ENCODE results near the gene CMTM3. TPM values are rescaled to one million over a fixed set of nuclear protein-coding genes. Genes with fewer than 3 reads are reported as not detected.
A peak's percentile ranks its signal among the peaks of the same experiment; 100 is the strongest.

CMTM3 gene
- total RNA-seq, 1 experiment from 2014 or later, result 12.8 TPM

DNA sequence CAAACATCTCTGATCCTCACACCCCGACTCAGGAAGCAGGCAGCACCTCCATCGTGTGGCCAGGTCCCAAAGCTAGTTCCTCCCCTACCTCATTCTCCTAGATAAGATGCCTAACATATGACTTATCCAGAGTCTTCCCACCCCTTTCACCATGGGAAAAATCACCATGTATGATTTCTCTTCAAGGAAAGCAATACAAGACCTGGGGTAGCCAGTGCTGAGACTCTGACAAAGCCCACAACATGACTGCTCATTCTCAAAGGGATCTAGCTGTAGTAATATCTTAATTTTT, 46.9 kb downstream of the CMTM3 start:
- ATAC-seq, result no peak; the same call in 1 of the 2 replicates
- Histone ChIP-seq H3K9ac (ENCODE audit: low read length) (no peak overlapping the region), H3K4me2 (ENCODE audit: low read length) (peak overlapping the region; percentile 36; the same call in 1 of the 2 replicates), H3K9me3 (ENCODE audit: control insufficient read depth in 1 of 2, insufficient read depth in 1 of 2, low read depth in 1 of 2, low read length in 2 of 2) (no peaks in the 10 kb centered on the region), H3K27ac (ENCODE audit: low read depth, low read length) (no peak overlapping the region), H4K20me1 (ENCODE audit: insufficient read depth) (no peaks in the 10 kb centered on the region), H2AFZ (ENCODE audit: low read depth, low read length, poor library complexity, severe bottlenecking) (no peak overlapping the region), H3K4me3 (replicated peaks in 1 of 2; ENCODE audit: low read depth in 1 of 2, low read length in 2 of 2) (no peak overlapping the region), H3K27me3 (ENCODE audit: insufficient read depth, low read length) (no peaks in the 10 kb centered on the region), H3K36me3 (ENCODE audit: control insufficient read depth in 1 of 2, insufficient read depth in 2 of 2, low read length in 2 of 2) (no peaks in the 10 kb centered on the region), H3K9me2 (ENCODE audit: insufficient read depth) (no peaks in the 10 kb centered on the region), H3K79me2 (ENCODE audit: insufficient read depth, low read length) (peaks cover 37% of the 10 kb centered on the region), H3K4me1 (ENCODE audit: control insufficient read depth in 1 of 2, insufficient read depth in 2 of 2, low read length in 2 of 2) (peaks cover 0 to 8% of the 10 kb centered on the region in 2 experiments; a peak in 3 of 4 replicates)
- no peak for TF ChIP-seq POLR2AphosphoS5 (IDR thresholded peaks at IDR 0.05; ENCODE audit: low read depth, low read length)
- TF ChIP-seq, protein P1, sequence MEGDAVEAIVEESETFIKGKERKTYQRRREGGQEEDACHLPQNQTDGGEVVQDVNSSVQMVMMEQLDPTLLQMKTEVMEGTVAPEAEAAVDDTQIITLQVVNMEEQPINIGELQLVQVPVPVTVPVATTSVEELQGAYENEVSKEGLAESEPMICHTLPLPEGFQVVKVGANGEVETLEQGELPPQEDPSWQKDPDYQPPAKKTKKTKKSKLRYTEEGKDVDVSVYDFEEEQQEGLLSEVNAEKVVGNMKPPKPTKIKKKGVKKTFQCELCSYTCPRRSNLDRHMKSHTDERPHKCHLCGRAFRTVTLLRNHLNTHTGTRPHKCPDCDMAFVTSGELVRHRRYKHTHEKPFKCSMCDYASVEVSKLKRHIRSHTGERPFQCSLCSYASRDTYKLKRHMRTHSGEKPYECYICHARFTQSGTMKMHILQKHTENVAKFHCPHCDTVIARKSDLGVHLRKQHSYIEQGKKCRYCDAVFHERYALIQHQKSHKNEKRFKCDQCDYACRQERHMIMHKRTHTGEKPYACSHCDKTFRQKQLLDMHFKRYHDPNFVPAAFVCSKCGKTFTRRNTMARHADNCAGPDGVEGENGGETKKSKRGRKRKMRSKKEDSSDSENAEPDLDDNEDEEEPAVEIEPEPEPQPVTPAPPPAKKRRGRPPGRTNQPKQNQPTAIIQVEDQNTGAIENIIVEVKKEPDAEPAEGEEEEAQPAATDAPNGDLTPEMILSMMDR (IDR thresholded peaks at IDR 0.05 in 2 of 3, conservative IDR thresholded peaks at IDR 0.05 in 1 of 3; ENCODE audit: borderline replicate concordance in 1 of 3, insufficient read depth in 1 of 3, low read depth in 2 of 3, low read length in 2 of 3), result no peak
- ChIA-PET CTCF (interaction anchor here (1.0 to 2.2 kb wide), 21 partner anchors 8 to 221 kb away, joined by 3 to 40 read pairs (median 5); partner anchors contain the start of genes CMTM4 and NAE1), RAD21 (ENCODE audit: low non-redundant PET in 1 of 2, low total read pairs in 2 of 2, uncharacterized antibody in 2 of 2, unreplicated experiment in 2 of 2) (no interaction called here), POLR2A (no interaction called here)
- intact Hi-C loops (cut with micrococcal nuclease), result no loop called here
- no peak for DNase-seq (ENCODE audit: low read depth, low spot score)
- no TSS peak for BruUV-seq (replicated peaks)

DNA sequence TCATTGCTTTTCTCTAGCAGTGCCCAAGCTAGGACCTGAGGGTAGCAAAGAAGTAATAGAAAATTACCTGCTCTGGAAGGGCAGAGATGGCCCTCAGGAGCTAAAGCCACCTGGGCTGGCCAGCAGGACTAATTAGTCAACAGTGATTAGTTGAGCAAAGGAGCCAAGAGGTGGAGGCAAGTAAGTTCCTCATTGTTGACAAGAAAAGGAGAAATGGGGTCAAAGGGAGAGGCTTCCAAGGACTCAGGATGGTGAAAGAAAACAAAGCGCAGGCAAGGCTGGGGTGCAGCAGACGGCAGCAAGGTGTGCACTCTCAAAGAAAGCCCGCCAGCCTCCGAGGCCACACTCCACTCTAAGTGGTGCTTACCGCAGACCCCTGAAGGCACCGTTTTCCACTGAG, 47.5 kb downstream of the CMTM3 start:
- Histone ChIP-seq H3K27me3 (ENCODE audit: insufficient read depth, low read length) (no peaks in the 10 kb centered on the region), H2AFZ (ENCODE audit: low read depth, low read length, poor library complexity, severe bottlenecking) (no peak overlapping the region), H3K9ac (ENCODE audit: low read length) (no peak overlapping the region), H3K27ac (ENCODE audit: low read depth, low read length) (no peak overlapping the region), H3K4me1 (ENCODE audit: control insufficient read depth in 1 of 2, insufficient read depth in 2 of 2, low read length in 2 of 2) (peaks cover 0 to 8% of the 10 kb centered on the region in 2 experiments; a peak in 3 of 4 replicates), H3K79me2 (ENCODE audit: insufficient read depth, low read length) (peaks cover 42% of the 10 kb centered on the region), H3K9me2 (ENCODE audit: insufficient read depth) (no peaks in the 10 kb centered on the region), H3K36me3 (ENCODE audit: control insufficient read depth in 1 of 2, insufficient read depth in 2 of 2, low read length in 2 of 2) (no peaks in the 10 kb centered on the region), H3K4me2 (ENCODE audit: low read length) (no peak overlapping the region), H3K4me3 (replicated peaks in 1 of 2; ENCODE audit: low read depth in 1 of 2, low read length in 2 of 2) (no peak overlapping the region), H3K9me3 (ENCODE audit: control insufficient read depth in 1 of 2, insufficient read depth in 1 of 2, low read depth in 1 of 2, low read length in 2 of 2) (no peaks in the 10 kb centered on the region), H4K20me1 (ENCODE audit: insufficient read depth) (no peaks in the 10 kb centered on the region)
- ChIA-PET CTCF (interaction anchor here (1.1 to 2.2 kb wide), 11 partner anchors 9 to 221 kb away, joined by 3 to 40 read pairs (median 7); partner anchors contain the start of genes CMTM4 and NAE1), POLR2A (no interaction called here), RAD21 (ENCODE audit: low non-redundant PET in 1 of 2, low total read pairs in 2 of 2, uncharacterized antibody in 2 of 2, unreplicated experiment in 2 of 2) (no interaction called here)
- no peak for TF ChIP-seq POLR2AphosphoS5 (IDR thresholded peaks at IDR 0.05; ENCODE audit: low read depth, low read length)
- TF ChIP-seq, protein P2, sequence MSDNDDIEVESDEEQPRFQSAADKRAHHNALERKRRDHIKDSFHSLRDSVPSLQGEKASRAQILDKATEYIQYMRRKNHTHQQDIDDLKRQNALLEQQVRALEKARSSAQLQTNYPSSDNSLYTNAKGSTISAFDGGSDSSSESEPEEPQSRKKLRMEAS (IDR thresholded peaks at IDR 0.05), result no peak
- no peak for TF ChIP-seq SP1 (IDR thresholded peaks at IDR 0.05; ENCODE audit: low read depth)
- no peak for TF ChIP-seq ELF1 (IDR thresholded peaks at IDR 0.05; ENCODE audit: borderline replicate concordance, low read depth)
- TF ChIP-seq JUND (IDR thresholded peaks at IDR 0.05), result no peak
- no peak for TF ChIP-seq ZFX (IDR thresholded peaks at IDR 0.05)
- no peak for TF ChIP-seq CBX3 (IDR thresholded peaks at IDR 0.05; ENCODE audit: low read depth)
- TF ChIP-seq ZNF274 (IDR thresholded peaks at IDR 0.05; ENCODE audit: low read depth, low read length), result no peak
- BruUV-seq (replicated peaks), result no TSS peak
- intact Hi-C loops (cut with micrococcal nuclease), result no loop called here
- DNase-seq (ENCODE audit: low read depth, low spot score), result no peak
- ATAC-seq, result no peak

Data from HCT116 (cell line).